Astrocyte (in vitro differentiated cells and primary cell): ENCODE results near the gene DDX31. TPM values are rescaled to one million over a fixed set of nuclear protein-coding genes. Genes with fewer than 3 reads are reported as not detected.

ENCODE experiments used
- DNase-seq: peaks from one replicate; pipeline ENCODE4 v3.0.0-alpha.2; 2010; ENCODE audit warnings: low read depth
- FAIRE-seq: peaks from 2 replicates; lab custom pipeline; 2011; peaks lifted over from hg19 to GRCh38; lab: Jason Lieb, UNC
- H2AFZ ChIP-seq: 2 replicates; pipeline ENCODE4 v1.6.0; 2012; ENCODE audit warnings: low read depth, low read length, inconsistent platforms
- H3K27ac ChIP-seq: 2 replicates; pipeline ENCODE4 v1.5.1; 2011; ENCODE audit warnings: low read depth, low read length, inconsistent platforms
- H3K27me3 ChIP-seq: 2 replicates; pipeline ENCODE4 v1.6.0; 2011; ENCODE audit warnings: low read length, inconsistent platforms; ENCODE audit not compliant: insufficient read depth
- H3K36me3 ChIP-seq: 2 replicates; pipeline ENCODE4 v1.5.1; 2011; ENCODE audit warnings: low read length, inconsistent platforms; ENCODE audit not compliant: insufficient read depth
- H3K4me1 ChIP-seq: 2 replicates; pipeline ENCODE4 v1.5.1; 2011; ENCODE audit warnings: low read length, inconsistent platforms; ENCODE audit not compliant: insufficient read depth
- H3K4me2 ChIP-seq: 2 replicates; pipeline ENCODE4 v1.6.0; 2012; ENCODE audit warnings: low read length, inconsistent platforms
- H3K4me3 ChIP-seq: 2 replicates; pipeline ENCODE4 v1.5.1; 2011; ENCODE audit warnings: low read depth, mild to moderate bottlenecking, low read length, inconsistent platforms; ENCODE audit not compliant: insufficient read depth
- H3K79me2 ChIP-seq: 2 replicates; pipeline ENCODE4 v1.6.0; 2012; ENCODE audit warnings: mild to moderate bottlenecking, low read length, inconsistent platforms; ENCODE audit not compliant: insufficient read depth
- H3K9ac ChIP-seq: 2 replicates; pipeline ENCODE4 v1.6.0; 2012; ENCODE audit warnings: mild to moderate bottlenecking, low read length, inconsistent platforms
- H3K9me3 ChIP-seq: 2 replicates; pipeline ENCODE4 v1.5.1; 2012; ENCODE audit warnings: low read depth, mild to moderate bottlenecking, low read length, inconsistent platforms; ENCODE audit not compliant: insufficient read depth
- H4K20me1 ChIP-seq: 2 replicates; pipeline ENCODE4 v1.6.0; 2012; ENCODE audit warnings: low read length, inconsistent platforms; ENCODE audit not compliant: insufficient read depth
- H3K27ac Mint-ChIP-seq: one replicate; pipeline ENCODE4 v1.8.0; 2021; ENCODE audit warnings: mild to moderate bottlenecking, mixed read lengths; ENCODE audit not compliant: unreplicated experiment
- H3K27me3 Mint-ChIP-seq: one replicate; pipeline ENCODE4 v1.8.0; 2021; ENCODE audit warnings: low read depth, mixed read lengths; ENCODE audit not compliant: unreplicated experiment
- H3K36me3 Mint-ChIP-seq: one replicate; pipeline ENCODE4 v1.8.0; 2021; ENCODE audit warnings: low read depth, mixed read lengths; ENCODE audit not compliant: unreplicated experiment
- H3K4me1 Mint-ChIP-seq: one replicate; pipeline ENCODE4 v1.8.0; 2021; ENCODE audit warnings: low read depth, mixed read lengths; ENCODE audit not compliant: unreplicated experiment
- H3K4me3 Mint-ChIP-seq: one replicate; pipeline ENCODE4 v1.8.0; 2021; ENCODE audit warnings: mild to moderate bottlenecking, moderate library complexity, mixed read lengths; ENCODE audit not compliant: unreplicated experiment
- H3K9me3 Mint-ChIP-seq: one replicate; pipeline ENCODE4 v1.8.0; 2021; ENCODE audit warnings: mild to moderate bottlenecking, mixed read lengths; ENCODE audit not compliant: unreplicated experiment
- CTCF ChIP-seq: IDR thresholded peaks from 2 replicates; pipeline ENCODE4 v1.5.1; 2011; ENCODE audit warnings: low read depth, mild to moderate bottlenecking, inconsistent platforms, low read length, moderate library complexity; ENCODE audit not compliant: insufficient read depth
- EZH2 ChIP-seq: IDR thresholded peaks from 2 replicates; pipeline ENCODE4 v1.6.1; 2012; ENCODE audit warnings: mild to moderate bottlenecking, low read length, inconsistent platforms; ENCODE audit not compliant: insufficient read depth
- total RNA-seq: library from RNA; stranded (reverse); gene quantifications from 2 replicates; pipeline ENCODE4 v1.2.1, GENCODE V29; 2021

The DDX31 gene
- total RNA-seq, 1 donor from 2014 or later, result 20.5 TPM

DNA sequence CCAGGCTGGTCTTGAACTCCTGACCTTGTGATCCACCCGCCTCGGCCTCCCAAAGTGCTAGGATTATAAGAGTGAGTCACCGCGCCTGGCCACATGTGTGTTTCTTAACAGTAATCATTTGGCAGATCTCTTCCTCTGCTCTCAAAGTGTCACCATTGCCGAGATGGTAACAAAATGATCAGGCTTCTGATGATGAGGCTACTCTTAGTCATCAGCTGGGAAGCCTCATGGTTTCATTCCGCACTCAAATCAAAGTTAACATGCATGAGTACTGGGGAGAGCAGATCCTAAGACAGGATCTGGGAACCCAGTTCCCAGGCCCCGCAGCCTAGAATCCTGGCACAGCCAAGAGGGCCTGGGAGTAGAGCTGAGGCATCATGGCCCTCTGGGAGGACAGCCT lies 60.0 kb downstream of the DDX31 start:
- Histone ChIP-seq H3K9me3 (no peaks in the 10 kb centered on the region), H3K36me3 (peaks cover 18% of the 10 kb centered on the region), H3K27me3 (no peaks in the 10 kb centered on the region), H3K9ac (no peak overlapping the region), H4K20me1 (peaks cover 28% of the 10 kb centered on the region), H3K4me2 (no peak overlapping the region), H3K79me2 (no peaks in the 10 kb centered on the region), H3K27ac (peak overlapping the region; percentile 39), H3K4me1 (peaks cover 6% of the 10 kb centered on the region), H3K4me3 (no peak overlapping the region), H2AFZ (no peak overlapping the region)
- H3K9me3 Mint-ChIP-seq, result no peaks in the 10 kb centered on the region
- TF ChIP-seq EZH2 (no peak), CTCF (no peak)
- no peaks in the 10 kb centered on the region for H3K27me3 Mint-ChIP-seq
- no peak overlapping the region for H3K27ac Mint-ChIP-seq
- peak; percentile 92 for FAIRE-seq
- no peak overlapping the region for H3K4me3 Mint-ChIP-seq
- H3K36me3 Mint-ChIP-seq, result peaks cover 31% of the 10 kb centered on the region
- H3K4me1 Mint-ChIP-seq, result peaks cover 21% of the 10 kb centered on the region
- peak; percentile 86 for DNase-seq

- Histone ChIP-seq H3K27me3 (no peaks in the 10 kb centered on the region), H3K4me3 (no peak overlapping the region), H4K20me1 (peaks cover 24% of the 10 kb centered on the region), H2AFZ (no peak overlapping the region), H3K4me2 (no peak overlapping the region), H3K4me1 (peaks cover 6% of the 10 kb centered on the region), H3K9ac (no peak overlapping the region), H3K27ac (no peak overlapping the region), H3K36me3 (peaks cover 15% of the 10 kb centered on the region), H3K9me3 (no peaks in the 10 kb centered on the region), H3K79me2 (no peaks in the 10 kb centered on the region)
- no peak for FAIRE-seq
- no peaks in the 10 kb centered on the region for H3K9me3 Mint-ChIP-seq
- no peak for TF ChIP-seq CTCF
- no peak for TF ChIP-seq EZH2
- peaks cover 21% of the 10 kb centered on the region for H3K4me1 Mint-ChIP-seq
- H3K36me3 Mint-ChIP-seq, result peaks cover 26% of the 10 kb centered on the region
- H3K4me3 Mint-ChIP-seq, result no peak overlapping the region
- H3K27me3 Mint-ChIP-seq, result no peaks in the 10 kb centered on the region
- no peak for DNase-seq
- no peak overlapping the region for H3K27ac Mint-ChIP-seq
These were observed 60.6 kb downstream of the DDX31 start for GRCh38 chr9:132609184-132609583.

- no peak overlapping the region for H3K4me2 ChIP-seq
- peaks cover 32% of the 10 kb centered on the region for H3K36me3 Mint-ChIP-seq
- H3K27ac ChIP-seq, result no peak overlapping the region
- no peaks in the 10 kb centered on the region for H3K9me3 Mint-ChIP-seq
- H3K4me1 Mint-ChIP-seq, result peaks cover 34% of the 10 kb centered on the region
- H3K36me3 ChIP-seq, result peaks cover 2% of the 10 kb centered on the region
- TF ChIP-seq EZH2, result no peak
- no peak for TF ChIP-seq CTCF
- H3K9ac ChIP-seq, result no peak overlapping the region
- H3K9me3 ChIP-seq, result no peaks in the 10 kb centered on the region
- no peaks in the 10 kb centered on the region for H3K27me3 Mint-ChIP-seq
- H4K20me1 ChIP-seq, result peaks cover 27% of the 10 kb centered on the region
- H3K79me2 ChIP-seq, result no peaks in the 10 kb centered on the region
- FAIRE-seq, result no peak
- no peaks in the 10 kb centered on the region for H3K27me3 ChIP-seq
- no peak overlapping the region for H3K4me3 ChIP-seq
- H3K4me1 ChIP-seq, result peaks cover 6% of the 10 kb centered on the region
- DNase-seq, result no peak
- no peak overlapping the region for H2AFZ ChIP-seq
- no peak overlapping the region for H3K4me3 Mint-ChIP-seq
- peak overlapping the region; percentile 70 for H3K27ac Mint-ChIP-seq
These were observed 63.7 kb downstream of the DDX31 start for GRCh38 chr9:132606066-132606465.
